Ecto neural progenitor cell (in vitro differentiated cells): ENCODE results near the gene ACTL8.

ENCODE experiments used
- DNase-seq: peaks from one replicate; pipeline ENCODE4 v3.0.0-alpha.2; 2018; ENCODE audit warnings: low spot score

The ACTL8 gene

DNA sequence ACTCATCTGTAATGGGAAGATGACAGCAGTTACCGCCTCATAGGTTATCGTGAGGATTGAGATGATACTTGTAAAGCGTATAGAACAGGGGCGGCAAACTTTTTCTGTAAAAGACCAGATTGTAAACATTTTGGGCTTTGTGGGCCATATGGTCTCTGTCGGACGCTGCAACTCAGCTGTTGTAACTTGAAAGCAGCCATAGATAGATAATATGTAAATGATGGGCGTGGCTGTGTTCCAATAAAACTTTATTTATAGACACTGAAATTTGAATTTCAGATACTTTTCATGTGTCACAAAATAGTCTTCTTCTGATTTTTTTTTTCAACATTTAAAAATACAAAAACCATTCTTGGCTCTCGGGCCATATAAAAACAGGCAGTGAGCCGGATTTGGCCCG, 15.8 kb downstream of the ACTL8 start:
- no peak for DNase-seq

DNA sequence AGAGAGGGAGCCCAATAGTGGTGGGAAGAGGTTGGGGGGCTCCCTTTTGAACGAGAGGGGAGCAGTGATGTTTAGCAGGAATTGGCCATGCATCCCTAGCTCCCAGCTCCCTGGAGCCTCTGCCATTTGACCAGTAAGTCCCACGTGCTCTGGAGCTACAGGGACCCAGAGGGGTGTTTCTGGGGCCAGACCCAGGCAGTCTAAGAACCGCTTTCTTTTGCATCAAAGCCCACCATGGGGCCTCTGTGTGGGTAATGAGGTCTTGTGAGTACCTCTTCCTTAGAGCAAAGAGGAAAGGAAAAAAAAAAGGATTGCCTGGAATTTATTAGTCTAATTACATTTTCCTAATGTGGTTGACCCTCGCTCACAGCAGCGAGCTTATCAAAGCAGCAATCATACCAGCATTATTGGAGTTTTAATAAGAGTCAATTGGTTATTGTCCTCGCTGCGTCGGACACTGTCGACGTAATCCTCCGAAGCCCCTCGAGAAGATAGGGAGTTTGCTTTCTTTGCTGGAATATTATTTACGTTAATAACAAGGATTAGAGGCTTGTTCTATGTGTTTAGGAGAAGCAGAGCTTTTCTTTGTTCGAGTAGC, 17.6 kb downstream of the ACTL8 start:
- DNase-seq: no peak

DNA sequence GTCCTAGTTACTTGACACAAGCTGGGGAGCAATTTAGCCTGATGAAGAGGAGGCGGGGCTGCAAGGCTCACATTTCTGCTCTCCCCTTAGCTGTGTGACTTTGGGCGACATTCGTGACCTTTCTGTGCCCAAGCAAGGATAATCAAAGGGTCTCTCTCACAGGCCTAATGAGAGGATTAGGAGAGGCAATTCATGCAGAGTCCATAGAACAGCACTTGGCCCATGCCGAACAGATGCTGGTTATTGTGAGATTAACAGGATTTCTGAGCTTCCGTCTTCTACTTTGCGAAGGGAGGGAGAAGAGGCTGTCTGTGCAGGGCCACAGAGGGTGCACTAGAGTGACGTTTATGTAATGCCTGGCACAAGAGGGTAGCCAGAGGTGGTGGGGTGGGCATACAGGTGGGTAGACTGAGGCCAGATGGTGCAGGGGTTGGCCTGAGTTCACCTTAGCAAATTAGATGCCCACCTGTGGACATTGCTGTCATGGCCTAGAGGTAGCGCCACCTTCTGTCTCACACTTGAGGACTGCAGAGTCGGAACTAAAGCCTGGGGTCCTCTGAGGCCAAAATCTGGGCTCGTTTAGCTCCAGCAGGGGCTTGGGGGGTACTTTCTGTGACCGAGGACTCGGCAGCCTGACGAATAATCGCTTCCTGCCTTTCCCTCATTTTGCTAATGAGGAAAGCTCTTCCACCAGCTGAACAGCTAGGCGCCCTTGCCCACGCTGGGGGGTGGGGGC, 18.6 kb downstream of the ACTL8 start:
- no peak for DNase-seq

DNA sequence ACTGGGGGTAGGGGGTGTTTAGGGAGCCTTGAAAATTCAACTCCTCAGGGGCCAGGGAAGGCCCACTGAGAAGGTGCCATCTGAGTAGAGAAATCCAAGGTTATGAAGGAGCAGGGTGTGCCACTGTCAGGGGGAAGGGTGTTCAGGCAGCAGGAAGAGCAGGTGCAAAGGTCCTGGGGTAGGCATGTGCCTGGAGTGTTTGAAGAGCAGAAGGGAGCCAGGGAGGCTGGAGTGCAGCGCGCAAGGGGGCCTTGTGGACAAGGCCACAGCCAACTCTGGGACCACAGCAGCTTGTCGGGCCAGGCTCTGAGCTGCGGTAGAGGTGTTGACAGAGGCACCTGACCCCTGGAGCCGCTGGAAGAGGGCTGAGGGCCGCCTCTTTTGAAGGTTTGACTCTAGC, 19.3 kb downstream of the ACTL8 start:
- DNase-seq: no peak

DNA sequence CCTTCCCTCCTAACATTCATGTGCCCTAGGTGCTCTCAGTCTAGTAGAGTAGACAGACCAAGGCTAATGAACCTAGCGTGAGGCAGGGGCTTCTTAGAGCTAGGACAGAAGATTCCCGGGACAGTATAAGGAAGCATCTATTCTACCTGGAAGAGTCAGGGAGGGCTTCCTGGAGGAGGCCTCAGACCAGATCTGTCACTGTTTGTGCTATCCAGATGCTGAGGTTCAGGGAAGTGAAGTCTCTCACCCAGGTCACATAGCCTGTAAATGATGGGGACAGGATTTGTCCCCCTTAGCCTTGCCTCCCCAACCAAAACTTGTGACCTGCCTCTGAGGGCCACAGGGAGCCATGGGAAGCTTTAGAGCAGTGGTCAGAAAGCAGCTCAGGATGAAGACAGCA, 20.7 kb downstream of the ACTL8 start:
- DNase-seq: no peak

DNA sequence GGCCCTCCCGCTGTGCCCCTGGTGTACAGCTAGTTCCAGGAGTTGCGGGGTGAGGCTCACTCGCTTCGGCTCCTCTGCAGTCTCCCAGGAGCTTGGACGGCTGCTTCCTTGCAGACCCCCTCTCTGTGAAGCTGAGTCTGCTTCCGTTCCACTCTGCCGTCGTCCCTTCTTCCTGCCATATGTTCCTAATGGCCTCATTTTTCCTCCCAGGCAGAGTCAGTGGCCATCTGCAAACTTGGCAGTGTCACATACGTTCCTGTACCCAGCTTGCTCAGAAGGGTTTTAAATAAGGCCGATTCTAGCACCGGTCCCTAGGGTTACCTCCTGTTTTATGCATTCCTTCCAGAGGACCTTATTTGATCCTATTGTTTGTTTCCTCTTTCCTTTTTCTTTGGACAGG, 21.3 kb downstream of the ACTL8 start:
- no peak for DNase-seq

DNA sequence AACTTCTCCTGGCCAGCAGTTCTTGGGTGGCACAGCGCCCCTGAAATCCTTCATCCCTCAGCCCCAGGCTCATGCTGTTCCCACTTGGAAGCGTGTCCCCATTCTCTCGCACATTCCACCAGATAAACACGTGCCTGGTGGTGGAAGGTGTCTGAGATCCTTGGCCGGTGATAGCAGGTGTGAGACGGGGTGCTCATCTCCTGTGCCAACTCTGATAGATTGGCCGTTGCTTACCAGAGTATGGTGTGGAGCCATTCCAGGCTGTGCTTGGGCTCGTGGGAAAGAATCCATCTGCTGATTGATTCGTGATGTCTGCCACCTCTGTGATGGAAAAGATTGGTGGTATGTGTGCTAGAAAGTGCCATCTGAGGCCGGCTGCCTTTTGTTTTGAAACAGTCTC, 22.2 kb downstream of the ACTL8 start:
- no peak for DNase-seq

DNA sequence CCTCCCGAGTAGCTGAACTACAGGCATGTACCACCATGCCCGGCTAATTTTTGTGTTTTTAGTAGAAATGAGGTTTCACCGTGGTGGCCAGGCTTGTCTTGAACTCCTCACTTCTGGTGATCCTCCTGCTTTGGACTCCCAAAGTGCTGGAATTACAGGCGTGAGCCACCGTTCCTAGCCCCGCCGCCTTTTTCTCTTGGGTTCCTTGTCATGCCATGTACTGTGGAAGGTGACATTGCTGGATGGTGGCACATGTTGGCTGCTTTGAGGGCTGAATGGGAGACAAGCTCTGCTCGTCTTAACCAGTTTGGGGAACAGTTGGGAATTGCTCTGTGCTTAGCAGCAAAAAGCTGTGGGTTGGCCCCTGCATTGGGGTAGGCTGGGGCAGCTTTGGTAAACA, 22.7 kb downstream of the ACTL8 start:
- no peak for DNase-seq

DNA sequence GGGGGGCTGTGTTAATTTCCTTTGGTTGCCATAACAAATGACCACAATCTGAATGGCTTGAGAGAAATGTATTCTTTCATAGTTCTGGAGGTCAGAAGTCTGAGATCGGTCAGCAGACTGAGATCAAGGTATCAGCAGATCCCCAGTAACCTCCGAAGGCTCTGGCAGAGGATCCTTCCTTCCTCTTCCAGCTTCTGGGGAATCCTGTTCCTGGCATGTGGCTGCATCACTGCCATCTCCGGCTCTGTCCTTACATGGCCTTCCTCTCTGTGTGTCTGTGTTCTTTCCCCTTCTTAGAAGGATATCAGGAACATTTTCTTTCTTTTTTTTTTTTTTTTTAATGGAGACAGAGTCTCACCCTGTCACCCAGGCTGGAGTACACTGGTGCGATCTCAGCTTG, 25.8 kb downstream of the ACTL8 start:
- DNase-seq: no peak

DNA sequence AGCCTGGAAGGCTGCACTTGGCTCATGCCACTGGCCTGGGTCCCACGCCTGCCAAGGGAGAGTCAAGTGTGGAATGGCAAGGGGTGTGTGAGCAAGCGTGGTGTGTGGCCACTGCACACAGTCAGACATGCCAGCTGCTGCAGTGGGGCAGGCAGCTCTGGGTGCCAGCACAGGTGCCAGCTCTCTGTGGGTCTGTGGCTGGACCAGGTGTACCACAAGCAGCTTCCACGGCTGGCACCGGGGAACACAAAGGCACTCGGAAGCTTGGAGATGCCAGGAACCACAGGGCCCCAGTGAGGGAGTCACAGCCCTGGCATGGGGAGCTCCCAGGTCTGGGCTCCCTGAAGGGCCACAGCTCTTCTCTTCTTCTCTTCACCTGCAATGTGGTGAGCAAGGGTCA, 34.8 kb downstream of the ACTL8 start:
- DNase-seq: no peak

DNA sequence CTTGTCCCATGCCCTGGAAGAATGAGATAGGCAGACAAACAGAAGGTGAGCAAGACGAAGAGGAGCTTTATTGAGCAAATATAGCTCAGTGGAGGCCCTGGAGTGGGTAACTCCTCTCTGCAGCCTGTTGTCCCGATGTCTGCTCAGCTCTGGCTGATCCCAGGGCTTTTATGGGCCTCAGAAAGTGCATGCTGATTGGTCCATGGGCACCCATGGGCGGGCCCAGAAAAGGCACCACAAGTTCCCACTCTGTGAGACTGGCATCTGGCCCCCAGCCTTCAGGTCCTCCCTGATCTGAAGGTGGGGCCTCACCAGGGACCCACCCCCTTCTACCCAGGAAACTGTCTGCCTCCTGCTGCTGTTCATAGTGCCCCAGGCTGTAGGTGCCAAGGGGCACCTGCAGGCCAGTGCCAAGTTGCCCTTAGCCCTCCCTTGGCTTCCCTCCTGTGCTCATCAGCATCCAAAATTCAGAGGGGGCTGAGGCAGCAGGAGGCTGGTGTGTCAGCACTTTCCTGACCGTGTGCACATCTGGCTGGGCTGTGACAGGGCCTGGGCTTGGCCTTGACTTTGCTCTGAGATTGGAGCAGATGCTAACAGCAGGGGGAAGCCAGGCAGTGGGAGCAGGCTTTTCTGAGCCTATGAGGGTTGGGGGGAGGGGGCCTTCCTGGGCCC, 35.4 kb downstream of the ACTL8 start:
- no peak for DNase-seq

DNA sequence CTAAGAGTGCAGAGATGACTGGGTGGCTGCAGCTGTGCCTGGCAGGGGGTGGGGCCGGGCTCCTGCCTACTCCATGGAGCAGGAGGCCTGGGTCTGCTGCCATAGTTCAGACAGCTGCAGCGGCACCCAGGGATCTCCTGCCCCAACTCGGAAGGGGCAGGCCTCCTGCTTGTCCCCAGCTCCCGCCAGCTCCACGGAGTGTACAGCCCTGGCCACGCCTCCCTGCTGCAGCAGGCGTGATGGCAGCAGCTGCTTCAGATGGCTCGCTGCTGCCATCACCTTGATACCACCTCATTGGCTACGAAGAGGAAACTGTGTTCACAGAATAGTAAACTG, 35.9 kb downstream of the ACTL8 start:
- DNase-seq: no peak

DNA sequence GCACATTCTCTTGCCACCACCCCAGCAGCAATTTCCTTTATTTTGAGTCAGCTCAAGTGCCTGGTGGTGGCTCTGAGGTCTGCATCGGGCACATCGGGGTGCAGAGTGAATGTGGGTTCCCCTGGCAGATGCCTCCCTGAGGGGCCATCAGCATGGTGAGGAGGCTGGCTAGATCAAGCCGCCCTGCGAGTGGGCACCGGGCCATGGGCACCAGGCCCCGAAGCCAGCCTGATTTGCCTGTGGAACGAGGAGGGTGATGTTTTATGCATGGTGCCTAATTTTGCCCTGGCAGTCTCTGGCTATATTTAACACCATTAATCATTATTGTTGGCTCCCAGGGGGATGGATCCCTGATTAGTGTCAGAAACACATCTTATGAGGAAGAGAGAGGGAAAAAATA, 36.3 kb downstream of the ACTL8 start:
- no peak for DNase-seq

DNA sequence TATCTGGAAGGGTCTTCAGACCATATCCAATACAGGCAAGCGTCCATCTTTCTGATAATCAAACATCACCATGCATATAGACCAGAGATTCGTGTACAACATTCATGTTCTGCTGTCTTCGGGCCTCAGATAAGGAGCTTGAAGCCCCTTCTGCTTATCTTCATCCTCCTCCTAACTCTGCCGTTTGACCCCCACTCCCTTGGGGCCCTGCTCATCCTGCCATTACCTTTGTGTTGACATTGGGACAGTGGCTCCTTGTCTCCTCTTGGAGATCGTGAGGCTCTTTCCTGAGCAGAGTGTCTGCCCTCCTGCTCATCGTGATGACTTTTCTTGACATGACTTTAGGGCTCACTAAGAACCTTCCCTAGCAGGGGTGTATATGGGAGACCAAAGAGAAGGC, 37.3 kb downstream of the ACTL8 start:
- DNase-seq: no peak

DNA sequence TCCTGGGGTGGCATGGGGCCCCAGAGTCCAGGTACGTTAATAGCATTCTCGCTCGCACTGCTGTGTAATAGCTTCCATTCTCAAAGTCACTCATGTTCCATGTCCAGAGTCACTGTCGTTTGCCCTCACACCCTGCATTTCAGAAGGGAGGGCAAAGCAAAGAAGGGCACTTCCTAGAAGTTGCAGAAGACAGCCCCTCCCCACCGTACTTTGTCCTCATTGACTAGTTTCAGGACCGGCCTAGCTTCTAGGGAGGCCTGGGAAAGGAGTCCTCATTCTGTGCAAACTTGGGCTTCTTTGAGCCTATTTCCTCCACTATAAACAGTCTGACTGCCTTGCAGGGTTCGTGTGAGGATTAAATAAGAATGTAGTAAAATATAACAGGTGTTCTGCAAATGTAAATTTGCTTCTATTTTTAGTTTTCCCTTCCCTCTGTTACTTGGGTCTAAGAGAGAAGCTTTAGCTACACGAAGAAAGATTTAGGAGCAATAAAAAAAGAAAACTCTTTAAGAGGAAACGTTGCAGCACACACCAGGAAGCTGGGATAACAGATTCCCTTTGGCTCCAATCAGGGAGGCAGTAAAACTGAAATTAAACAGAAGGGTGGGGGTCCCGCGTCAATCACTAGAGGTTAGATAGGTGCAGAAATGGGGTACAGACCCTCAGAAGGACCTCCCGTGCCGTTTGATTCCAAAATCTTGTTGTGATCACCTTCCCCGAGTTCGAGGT, 40.1 kb downstream of the ACTL8 start:
- no peak for DNase-seq

DNA sequence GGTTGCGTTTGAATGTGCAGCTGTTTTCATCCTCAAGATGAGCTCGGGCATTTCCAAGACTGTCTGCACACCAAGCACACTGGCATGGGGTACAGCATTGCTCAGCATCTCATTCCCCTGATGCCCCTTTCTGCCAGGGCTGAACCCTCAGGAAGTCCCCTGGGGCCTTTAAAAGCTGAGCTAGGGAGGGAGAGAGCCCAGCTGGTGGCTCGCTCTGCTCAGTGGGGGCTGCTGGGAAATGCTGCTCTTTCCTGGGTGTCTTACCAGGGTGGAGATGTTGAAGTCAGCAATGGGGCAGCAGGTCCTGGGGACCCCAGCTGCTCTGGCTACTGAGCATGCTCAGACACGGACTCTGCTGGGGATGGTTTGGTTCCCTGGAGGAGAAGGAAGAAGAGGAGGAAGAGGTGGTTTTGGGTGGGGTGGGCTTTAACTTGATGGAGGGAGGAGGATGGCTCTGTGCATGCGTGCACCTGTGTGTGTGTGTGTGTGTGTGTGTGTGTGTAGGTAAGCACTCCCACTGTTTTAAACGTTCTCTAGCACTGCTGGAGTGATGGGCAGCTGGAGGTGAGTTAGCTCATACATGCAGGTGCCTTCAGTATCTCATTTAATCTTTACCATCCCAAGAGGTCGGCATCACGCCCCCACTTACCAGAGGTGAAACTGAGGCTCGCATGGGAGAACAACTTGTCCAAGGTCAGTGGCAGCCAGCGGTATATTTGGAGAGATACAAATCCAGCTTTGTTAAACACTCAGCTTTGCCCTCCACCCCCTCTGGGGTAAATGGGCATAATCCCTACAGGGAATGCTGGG, 40.9 kb downstream of the ACTL8 start:
- DNase-seq: no peak

DNA sequence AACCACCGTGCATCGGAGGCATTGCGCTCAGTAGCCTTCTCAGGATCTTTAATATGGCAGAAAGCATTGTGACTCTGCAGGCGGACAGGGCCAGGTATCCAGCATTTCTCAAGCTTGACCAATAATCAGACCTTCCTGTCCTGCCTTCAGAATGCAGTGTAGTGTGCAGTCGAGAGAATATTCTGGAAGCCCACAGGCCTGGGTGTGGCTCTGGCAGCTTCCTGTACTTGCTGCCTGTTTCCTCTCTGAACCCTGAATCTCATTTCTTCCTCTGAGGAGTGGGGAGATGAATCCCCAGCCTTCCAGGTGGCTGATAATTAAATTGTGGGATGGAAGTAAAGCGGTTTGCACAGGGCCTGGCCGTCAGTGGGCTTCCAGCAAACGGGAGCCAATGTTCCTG, 42.3 kb downstream of the ACTL8 start:
- DNase-seq: no peak

DNA sequence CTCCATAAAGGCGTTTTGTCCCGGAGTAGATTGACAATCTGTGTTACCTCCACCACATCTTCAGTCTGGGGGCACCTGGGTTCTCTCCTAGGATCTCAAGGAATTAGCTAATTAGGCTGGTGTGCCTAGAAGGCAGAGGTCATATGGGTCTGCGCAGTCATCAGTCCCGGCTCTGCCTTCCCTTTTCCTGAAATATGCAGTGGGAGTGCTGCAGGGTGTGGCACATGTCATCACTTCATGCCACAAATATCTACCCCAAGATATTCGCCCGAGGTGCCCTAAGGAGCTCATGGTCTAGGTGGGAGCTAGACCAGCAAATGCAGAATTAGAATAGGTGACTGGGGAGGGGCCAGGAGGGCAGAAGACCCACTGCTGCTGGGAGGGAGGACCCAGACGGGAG, 42.9 kb downstream of the ACTL8 start:
- no peak for DNase-seq

DNA sequence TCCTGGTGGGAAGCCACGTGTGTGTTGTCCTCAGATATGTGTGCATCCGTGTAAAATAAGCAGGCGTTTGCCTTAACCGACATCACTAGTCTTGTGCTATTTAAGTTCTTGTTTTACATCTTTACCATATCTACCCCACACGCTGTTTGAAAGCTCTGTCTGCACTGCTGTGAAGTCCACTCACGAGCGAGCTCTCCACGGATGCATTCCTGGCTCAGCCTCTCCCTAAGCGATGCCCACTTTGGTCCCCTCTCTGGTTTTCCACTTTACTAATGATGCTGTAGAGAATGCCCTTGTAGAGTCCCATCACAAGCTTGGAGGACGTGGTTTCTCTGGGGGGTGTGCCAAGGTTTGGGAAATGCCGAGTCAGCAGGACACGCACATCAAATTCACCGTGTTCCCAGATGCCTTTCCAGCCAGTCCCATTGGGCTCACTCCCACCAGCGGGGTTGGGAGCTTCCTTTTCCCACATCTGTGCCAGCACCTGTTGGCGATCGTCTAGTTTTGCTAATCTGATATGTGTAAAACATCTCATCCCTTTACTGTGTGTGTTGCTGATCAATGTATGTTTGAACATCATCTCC, 43.8 kb downstream of the ACTL8 start:
- no peak for DNase-seq

DNA sequence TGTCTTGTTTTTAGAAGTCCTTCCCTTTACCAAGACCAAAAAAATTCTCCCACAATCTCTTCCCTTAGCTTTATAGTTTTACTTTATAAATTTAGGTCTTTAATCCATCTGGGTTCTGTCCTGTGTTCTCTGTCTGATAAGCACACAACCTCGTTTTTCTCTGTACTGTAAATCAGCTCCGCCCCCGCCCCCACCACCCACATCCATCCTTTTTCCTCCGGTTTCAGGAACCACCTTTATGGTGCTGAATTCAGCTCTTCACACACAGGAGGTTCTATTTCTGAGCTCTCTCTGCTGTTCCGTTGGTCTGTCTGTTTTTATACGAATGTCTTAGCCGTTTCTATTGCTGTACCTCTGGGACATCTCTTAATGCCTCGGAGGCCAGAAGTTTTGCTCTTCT, 44.5 kb downstream of the ACTL8 start:
- no peak for DNase-seq

DNA sequence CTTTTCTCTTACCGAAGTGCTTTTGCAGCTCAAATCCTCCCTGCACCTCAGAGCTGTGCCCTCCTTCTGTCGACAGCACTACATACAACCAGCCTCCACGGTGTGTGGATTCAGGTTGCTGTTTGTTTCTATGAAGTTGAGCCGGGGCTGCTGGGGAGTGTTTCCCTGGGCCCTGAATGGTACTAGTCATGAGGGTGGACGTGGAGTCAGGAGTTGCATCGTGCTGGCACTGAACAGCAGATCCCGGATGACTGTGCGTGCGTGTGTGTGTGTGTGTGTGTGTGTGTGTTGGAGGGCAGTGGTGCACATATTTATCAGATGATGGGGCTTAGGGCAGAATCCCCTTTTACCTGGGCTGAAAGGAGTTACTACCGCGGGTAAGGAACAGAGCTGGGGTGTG, 47.0 kb downstream of the ACTL8 start:
- no peak for DNase-seq

DNA sequence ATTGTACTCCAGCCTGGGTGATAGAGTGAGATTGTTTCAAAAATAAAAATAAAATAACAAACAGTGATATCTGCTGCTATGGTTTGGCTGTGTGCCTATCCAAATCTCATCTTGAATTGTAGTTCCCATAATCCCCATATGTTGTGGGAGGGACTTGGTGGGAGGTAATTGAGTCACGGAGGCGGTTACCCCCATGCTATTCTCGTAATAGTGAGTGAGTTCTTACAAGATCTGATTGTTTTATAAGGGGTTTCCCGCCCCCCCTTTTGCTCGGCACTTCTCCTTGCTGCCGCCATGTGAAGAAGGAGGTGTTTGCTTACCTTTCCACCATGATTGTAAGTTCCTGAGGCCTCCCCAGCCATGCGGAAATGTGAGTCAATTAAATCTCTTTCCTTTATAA, 47.8 kb downstream of the ACTL8 start:
- no peak for DNase-seq
